ENCODE measurements around the gene TMPRSS3.

TMPRSS3 gene

GRCh38 chr21:42403611-42404231 is 7.9 kb upstream of the TMPRSS3 start, which contains the start of gene UBASH3A:
TSS of gene UBASH3A (plus strand) at chr21:42403902. CDS start at chr21:42403946, 44 bp downstream.
- peaks cover 0 to 15% (median 4%) of the 10 kb centered on the region in 5 donors for H3K4me1 ChIP-seq (ENCODE audit: control insufficient read depth in 5 of 5, insufficient read depth in 5 of 5, low read length in 5 of 5)
- H3K9ac ChIP-seq (ENCODE audit: low read length in 5 of 5), result no peak within 1 kb of the TSS
- peaks cover 0 to 8% (median 3%) of the 10 kb centered on the region in 5 donors for H3K27me3 ChIP-seq (ENCODE audit: control insufficient read depth in 5 of 5, insufficient read depth in 4 of 5, low read length in 5 of 5)
- no peaks in the 10 kb centered on the region for H3K36me3 ChIP-seq (ENCODE audit: control insufficient read depth in 5 of 5, insufficient read depth in 5 of 5, low read length in 5 of 5)
- H3K4me3 ChIP-seq (ENCODE audit: low read depth in 1 of 5, low read length in 5 of 5), result no peak within 1 kb of the TSS
- H3K9me3 ChIP-seq (ENCODE audit: control insufficient read depth in 5 of 5, low read length in 5 of 5), result peaks cover 0 to 9% (median 7%) of the 10 kb centered on the region in 5 donors
- H3K27ac ChIP-seq (ENCODE audit: low read depth, low read length), result no peak within 1 kb of the TSS

- Histone ChIP-seq H3K27ac (ENCODE audit: low read depth, low read length) (no peak overlapping the region), H3K4me1 (ENCODE audit: control insufficient read depth in 5 of 5, insufficient read depth in 5 of 5, low read length in 5 of 5) (peaks cover 0 to 15% (median 4%) of the 10 kb centered on the region in 5 donors)
Observed at GRCh38 chr21:42401820-42402251, 6.0 kb upstream of the TMPRSS3 start.

GRCh38 chr21:42401154-42401553 is 5.3 kb upstream of the TMPRSS3 start:
- Histone ChIP-seq H3K9me3 (ENCODE audit: control insufficient read depth in 5 of 5, low read length in 5 of 5) (peaks cover 0 to 9% (median 7%) of the 10 kb centered on the region in 5 donors), H3K27me3 (ENCODE audit: control insufficient read depth in 5 of 5, insufficient read depth in 4 of 5, low read length in 5 of 5) (peaks cover 0 to 3% (median 0%) of the 10 kb centered on the region in 5 donors), H3K27ac (ENCODE audit: low read depth, low read length) (no peak overlapping the region)

More at GRCh38 chr21:42401820-42402251, 6.0 kb upstream of the TMPRSS3 start:
- peaks cover 0 to 5% (median 0%) of the 10 kb centered on the region in 5 donors for H3K27me3 ChIP-seq (ENCODE audit: control insufficient read depth in 5 of 5, insufficient read depth in 4 of 5, low read length in 5 of 5)
- H3K9me3 ChIP-seq (ENCODE audit: control insufficient read depth in 5 of 5, low read length in 5 of 5), result peaks cover 0 to 9% (median 7%) of the 10 kb centered on the region in 5 donors
- H3K4me3 ChIP-seq (ENCODE audit: low read depth in 1 of 5, low read length in 5 of 5), result no peak overlapping the region
- H3K9ac ChIP-seq (ENCODE audit: low read length in 5 of 5), result no peak overlapping the region
- no peaks in the 10 kb centered on the region for H3K36me3 ChIP-seq (ENCODE audit: control insufficient read depth in 5 of 5, insufficient read depth in 5 of 5, low read length in 5 of 5)

GRCh38 chr21:42400525-42400924 is 4.7 kb upstream of the TMPRSS3 start:
- Histone ChIP-seq H3K9me3 (ENCODE audit: control insufficient read depth in 5 of 5, low read length in 5 of 5) (peaks cover 0 to 9% (median 7%) of the 10 kb centered on the region in 5 donors), H3K4me3 (ENCODE audit: low read depth in 1 of 5, low read length in 5 of 5) (no peak overlapping the region), H3K9ac (ENCODE audit: low read length in 5 of 5) (no peak overlapping the region), H3K4me1 (ENCODE audit: control insufficient read depth in 5 of 5, insufficient read depth in 5 of 5, low read length in 5 of 5) (peaks cover 0 to 15% (median 4%) of the 10 kb centered on the region in 5 donors), H3K27me3 (ENCODE audit: control insufficient read depth in 5 of 5, insufficient read depth in 4 of 5, low read length in 5 of 5) (peaks cover 0 to 3% (median 0%) of the 10 kb centered on the region in 5 donors), H3K27ac (ENCODE audit: low read depth, low read length) (no peak overlapping the region), H3K36me3 (ENCODE audit: control insufficient read depth in 5 of 5, insufficient read depth in 5 of 5, low read length in 5 of 5) (no peaks in the 10 kb centered on the region)

More at GRCh38 chr21:42401154-42401553, 5.3 kb upstream of the TMPRSS3 start:
- Histone ChIP-seq H3K4me1 (ENCODE audit: control insufficient read depth in 5 of 5, insufficient read depth in 5 of 5, low read length in 5 of 5) (peaks cover 0 to 15% (median 4%) of the 10 kb centered on the region in 5 donors), H3K9ac (ENCODE audit: low read length in 5 of 5) (no peak overlapping the region), H3K4me3 (ENCODE audit: low read depth in 1 of 5, low read length in 5 of 5) (no peak overlapping the region), H3K36me3 (ENCODE audit: control insufficient read depth in 5 of 5, insufficient read depth in 5 of 5, low read length in 5 of 5) (no peaks in the 10 kb centered on the region)

GRCh38 chr21:42398436-42399028 is 2.7 kb upstream of the TMPRSS3 start:
- H3K4me3 ChIP-seq (ENCODE audit: low read depth in 1 of 5, low read length in 5 of 5), result no peak overlapping the region
- peaks cover 0 to 3% (median 0%) of the 10 kb centered on the region in 5 donors for H3K27me3 ChIP-seq (ENCODE audit: control insufficient read depth in 5 of 5, insufficient read depth in 4 of 5, low read length in 5 of 5)
- no peak overlapping the region for H3K27ac ChIP-seq (ENCODE audit: low read depth, low read length)
- H3K9me3 ChIP-seq (ENCODE audit: control insufficient read depth in 5 of 5, low read length in 5 of 5), result peaks cover 0 to 9% (median 7%) of the 10 kb centered on the region in 5 donors
- no peak overlapping the region for H3K9ac ChIP-seq (ENCODE audit: low read length in 5 of 5)
- no peaks in the 10 kb centered on the region for H3K36me3 ChIP-seq (ENCODE audit: control insufficient read depth in 5 of 5, insufficient read depth in 5 of 5, low read length in 5 of 5)
- peaks cover 0 to 12% (median 2%) of the 10 kb centered on the region in 5 donors for H3K4me1 ChIP-seq (ENCODE audit: control insufficient read depth in 5 of 5, insufficient read depth in 5 of 5, low read length in 5 of 5)

GRCh38 chr21:42397746-42398394 is 2.0 kb upstream of the TMPRSS3 start:
- H3K36me3 ChIP-seq (ENCODE audit: control insufficient read depth in 5 of 5, insufficient read depth in 5 of 5, low read length in 5 of 5), result no peaks in the 10 kb centered on the region
- peaks cover 0 to 3% (median 0%) of the 10 kb centered on the region in 5 donors for H3K27me3 ChIP-seq (ENCODE audit: control insufficient read depth in 5 of 5, insufficient read depth in 4 of 5, low read length in 5 of 5)
- H3K4me1 ChIP-seq (ENCODE audit: control insufficient read depth in 5 of 5, insufficient read depth in 5 of 5, low read length in 5 of 5), result peaks cover 0 to 9% (median 0%) of the 10 kb centered on the region in 5 donors
- H3K4me3 ChIP-seq (ENCODE audit: low read depth in 1 of 5, low read length in 5 of 5), result no peak overlapping the region
- no peak overlapping the region for H3K9ac ChIP-seq (ENCODE audit: low read length in 5 of 5)
- H3K9me3 ChIP-seq (ENCODE audit: control insufficient read depth in 5 of 5, low read length in 5 of 5), result peaks cover 0 to 9% (median 7%) of the 10 kb centered on the region in 5 donors
- H3K27ac ChIP-seq (ENCODE audit: low read depth, low read length), result no peak overlapping the region

GRCh38 chr21:42396799-42397745 is 1.2 kb upstream of the TMPRSS3 start:
- no peak overlapping the region for H3K9ac ChIP-seq (ENCODE audit: low read length in 5 of 5)
- no peak overlapping the region for H3K4me3 ChIP-seq (ENCODE audit: low read depth in 1 of 5, low read length in 5 of 5)
- no peak overlapping the region for H3K27ac ChIP-seq (ENCODE audit: low read depth, low read length)
- no peaks in the 10 kb centered on the region for H3K36me3 ChIP-seq (ENCODE audit: control insufficient read depth in 5 of 5, insufficient read depth in 5 of 5, low read length in 5 of 5)
- peaks cover 0 to 7% (median 0%) of the 10 kb centered on the region in 5 donors for H3K27me3 ChIP-seq (ENCODE audit: control insufficient read depth in 5 of 5, insufficient read depth in 4 of 5, low read length in 5 of 5)
- H3K4me1 ChIP-seq (ENCODE audit: control insufficient read depth in 5 of 5, insufficient read depth in 5 of 5, low read length in 5 of 5), result peaks cover 0 to 9% (median 0%) of the 10 kb centered on the region in 5 donors
- peaks cover 0 to 7% (median 5%) of the 10 kb centered on the region in 5 donors for H3K9me3 ChIP-seq (ENCODE audit: control insufficient read depth in 5 of 5, low read length in 5 of 5)

- H3K9ac ChIP-seq (ENCODE audit: low read length in 5 of 5), result no peak overlapping the region
- no peak overlapping the region for H3K4me3 ChIP-seq (ENCODE audit: low read depth in 1 of 5, low read length in 5 of 5)
- peaks cover 0 to 7% (median 3%) of the 10 kb centered on the region in 5 donors for H3K27me3 ChIP-seq (ENCODE audit: control insufficient read depth in 5 of 5, insufficient read depth in 4 of 5, low read length in 5 of 5)
- H3K9me3 ChIP-seq (ENCODE audit: control insufficient read depth in 5 of 5, low read length in 5 of 5), result peaks cover 0 to 4% (median 0%) of the 10 kb centered on the region in 5 donors
- H3K4me1 ChIP-seq (ENCODE audit: control insufficient read depth in 5 of 5, insufficient read depth in 5 of 5, low read length in 5 of 5), result peaks cover 0 to 1% (median 0%) of the 10 kb centered on the region in 5 donors
- H3K36me3 ChIP-seq (ENCODE audit: control insufficient read depth in 5 of 5, insufficient read depth in 5 of 5, low read length in 5 of 5), result no peaks in the 10 kb centered on the region
- H3K27ac ChIP-seq (ENCODE audit: low read depth, low read length), result no peak overlapping the region
Observed at GRCh38 chr21:42395302-42395701, 550 bp downstream of the TMPRSS3 start.

- Histone ChIP-seq H3K36me3 (ENCODE audit: control insufficient read depth in 5 of 5, insufficient read depth in 5 of 5, low read length in 5 of 5) (no peaks in the 10 kb centered on the region), H3K4me3 (ENCODE audit: low read depth in 1 of 5, low read length in 5 of 5) (no peak overlapping the region), H3K9me3 (ENCODE audit: control insufficient read depth in 5 of 5, low read length in 5 of 5) (peaks cover 0 to 4% (median 0%) of the 10 kb centered on the region in 5 donors), H3K4me1 (ENCODE audit: control insufficient read depth in 5 of 5, insufficient read depth in 5 of 5, low read length in 5 of 5) (no peaks in the 10 kb centered on the region), H3K27me3 (ENCODE audit: control insufficient read depth in 5 of 5, insufficient read depth in 4 of 5, low read length in 5 of 5) (peaks cover 3 to 13% (median 8%) of the 10 kb centered on the region in 5 donors), H3K9ac (ENCODE audit: low read length in 5 of 5) (no peak overlapping the region), H3K27ac (ENCODE audit: low read depth, low read length) (no peak overlapping the region)
Observed at GRCh38 chr21:42393443-42393950, 2.4 kb downstream of the TMPRSS3 start.

Measured in subcutaneous abdominal adipose tissue (tissue), 5 donors.